ENCODE data around the gene TRIO.

DNA sequence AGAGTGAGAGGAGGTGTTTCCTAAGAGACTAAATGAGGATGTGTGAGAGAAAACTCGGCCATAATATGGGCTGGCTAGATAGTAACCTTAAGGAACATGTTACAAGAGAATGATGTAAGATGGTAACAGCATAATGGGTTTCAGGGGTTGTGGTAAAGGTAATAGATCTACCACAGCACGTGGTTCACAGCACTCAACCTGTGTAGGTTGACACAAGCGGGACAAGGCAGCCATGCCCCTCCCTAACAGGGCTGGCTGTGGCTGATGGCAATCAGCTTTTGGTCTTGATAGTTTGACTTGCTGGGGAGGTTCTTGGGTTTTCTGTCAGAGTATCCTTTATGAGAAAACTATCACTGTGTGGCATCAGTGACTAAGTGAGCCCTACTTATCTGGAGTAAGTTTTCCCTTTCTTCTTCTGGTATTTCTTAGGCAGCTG is 138.6 kb downstream of the TRIO start:
- TF ChIP-seq, protein P1, sequence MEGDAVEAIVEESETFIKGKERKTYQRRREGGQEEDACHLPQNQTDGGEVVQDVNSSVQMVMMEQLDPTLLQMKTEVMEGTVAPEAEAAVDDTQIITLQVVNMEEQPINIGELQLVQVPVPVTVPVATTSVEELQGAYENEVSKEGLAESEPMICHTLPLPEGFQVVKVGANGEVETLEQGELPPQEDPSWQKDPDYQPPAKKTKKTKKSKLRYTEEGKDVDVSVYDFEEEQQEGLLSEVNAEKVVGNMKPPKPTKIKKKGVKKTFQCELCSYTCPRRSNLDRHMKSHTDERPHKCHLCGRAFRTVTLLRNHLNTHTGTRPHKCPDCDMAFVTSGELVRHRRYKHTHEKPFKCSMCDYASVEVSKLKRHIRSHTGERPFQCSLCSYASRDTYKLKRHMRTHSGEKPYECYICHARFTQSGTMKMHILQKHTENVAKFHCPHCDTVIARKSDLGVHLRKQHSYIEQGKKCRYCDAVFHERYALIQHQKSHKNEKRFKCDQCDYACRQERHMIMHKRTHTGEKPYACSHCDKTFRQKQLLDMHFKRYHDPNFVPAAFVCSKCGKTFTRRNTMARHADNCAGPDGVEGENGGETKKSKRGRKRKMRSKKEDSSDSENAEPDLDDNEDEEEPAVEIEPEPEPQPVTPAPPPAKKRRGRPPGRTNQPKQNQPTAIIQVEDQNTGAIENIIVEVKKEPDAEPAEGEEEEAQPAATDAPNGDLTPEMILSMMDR (IDR thresholded peaks at IDR 0.05): no peak
- TF ChIP-seq POLR2A (IDR thresholded peaks at IDR 0.05): no peak
